B cell (primary cell): Measurements from ENCODE around the gene CMTM7. TPM values are rescaled to one million over a fixed set of nuclear protein-coding genes. Genes with fewer than 3 reads are reported as not detected.

Source experiments
- ATAC-seq: fragments of 200-7000 bp; cut with Tn5 transposase; one replicate; pipeline ENCODE4 v1.10.0; 2021; ENCODE audit warnings: low read depth, mild to moderate bottlenecking, moderate number of reproducible peaks, moderate library complexity
- CTCF ChIA-PET: fragments of 350-600 bp; sonication (Branson Sonifier 250); formaldehyde crosslinking; loops from one replicate; lab custom pipeline; 2021; ENCODE audit warnings: antibody characterized with exemption, inconsistent platforms; lab: Charles Lee
- POLR2A ChIA-PET: fragments of 350-600 bp; sonication (Branson Sonifier 250); formaldehyde crosslinking; loops from one replicate; lab custom pipeline; 2021; ENCODE audit warnings: antibody characterized with exemption; lab: Charles Lee
- DNase-seq: peaks from one replicate; pipeline ENCODE4 v3.0.0; 2013
- H2AFZ ChIP-seq: 2 replicates; pipeline ENCODE4 v1.6.1; 2012; ENCODE audit warnings: mild to moderate bottlenecking, low read depth, low read length; ENCODE audit not compliant: insufficient read depth, poor library complexity, severe bottlenecking
- H3K27ac ChIP-seq, 2 donors: 1 replicate in 1 of 2; 2 replicates in 1 of 2; pipeline ENCODE4 v1.5.1; 2012 to 2013; ENCODE audit warnings: low read length in 2 of 2, mild to moderate bottlenecking in 2 of 2, moderate library complexity in 1 of 2
- H3K27me3 ChIP-seq, 4 experiments: fragments of 200-600 bp in 1 of 4; sonication (generic) in 1 of 4; replicated peaks in 1 of 4; 1 replicate in 2 of 4; 2 replicates in 2 of 4; pipeline versions ENCODE4 v1.6.1 to v1.7.0; 2013 to 2016; ENCODE audit warnings: low read length in 3 of 4, mild to moderate bottlenecking in 2 of 4, mixed read lengths in 1 of 4, moderate library complexity in 1 of 4; ENCODE audit not compliant: insufficient read depth in 4 of 4, control insufficient read depth in 3 of 4; ENCODE audit errors: control extremely low read depth in 1 of 4
- H3K36me3 ChIP-seq, 2 experiments: replicated peaks in 1 of 2; 1 replicate in 1 of 2; 2 replicates in 1 of 2; pipeline versions ENCODE4 v1.6.1 to v1.7.1; 2013; ENCODE audit warnings: low read length in 1 of 2; ENCODE audit not compliant: insufficient read depth in 2 of 2, control insufficient read depth in 1 of 2; ENCODE audit errors: control extremely low read depth in 1 of 2, extremely low read depth in 1 of 2
- H3K4me1 ChIP-seq, 2 donors: fragments of 200-600 bp in 1 of 2; sonication (generic) in 1 of 2; 1 replicate in 1 of 2; 2 replicates in 1 of 2; pipeline versions ENCODE4 v1.5.1 to v1.6.1; 2013 to 2017; ENCODE audit warnings: low read length in 2 of 2; ENCODE audit not compliant: control insufficient read depth in 2 of 2, insufficient read depth in 2 of 2
- H3K4me2 ChIP-seq: replicated peaks from 2 replicates; pipeline ENCODE3; 2012; ENCODE audit warnings: mild to moderate bottlenecking, low read depth, low read length; ENCODE audit not compliant: poor library complexity, severe bottlenecking
- H3K4me3 ChIP-seq, 5 experiments: fragments of 200-600 bp in 1 of 5; sonication (generic) in 1 of 5; 1 replicate in 3 of 5; 2 replicates in 2 of 5; pipeline versions ENCODE4 v1.5.1 to v1.7.0; 2011 to 2016; ENCODE audit warnings: low read length in 4 of 5, mild to moderate bottlenecking in 4 of 5, low read depth in 2 of 5, control low read depth in 1 of 5, moderate library complexity in 1 of 5; ENCODE audit not compliant: insufficient read depth in 1 of 5; ENCODE audit errors: control extremely low read depth in 1 of 5, extremely low read depth in 1 of 5
- H3K79me2 ChIP-seq: fragments of 200-600 bp; sonication (generic); one replicate; pipeline ENCODE4 v1.6.0; 2016; ENCODE audit warnings: low read length; ENCODE audit not compliant: control insufficient read depth, insufficient read depth
- H3K9ac ChIP-seq: fragments of 200-600 bp; sonication (generic); 2 replicates; pipeline ENCODE4 v1.6.1; 2017; ENCODE audit warnings: mild to moderate bottlenecking, low read length, moderate library complexity
- H3K9me3 ChIP-seq, 3 donors: one replicate each; pipeline versions ENCODE4 v1.6.1 to v1.7.1; 2013; ENCODE audit warnings: low read length in 2 of 3; ENCODE audit not compliant: control insufficient read depth in 2 of 3, insufficient read depth in 1 of 3; ENCODE audit errors: control extremely low read depth in 1 of 3
- H4K20me1 ChIP-seq: 2 replicates; pipeline ENCODE4 v1.6.0; 2012; ENCODE audit warnings: mild to moderate bottlenecking, low read length; ENCODE audit not compliant: insufficient read depth, control insufficient read depth, poor library complexity, severe bottlenecking
- H3K27ac Mint-ChIP-seq: one replicate; pipeline ENCODE4 v1.8.0; 2021; ENCODE audit warnings: mixed read lengths
- H3K27me3 Mint-ChIP-seq: one replicate; pipeline ENCODE4 v1.8.0; 2021; ENCODE audit warnings: mixed read lengths
- H3K4me1 Mint-ChIP-seq: one replicate; pipeline ENCODE4 v1.8.0; 2021; ENCODE audit warnings: mixed read lengths
- H3K4me3 Mint-ChIP-seq: one replicate; pipeline ENCODE4 v1.8.0; 2021; ENCODE audit warnings: mixed read lengths
- H3K9me3 Mint-ChIP-seq: one replicate; pipeline ENCODE4 v1.8.0; 2022; ENCODE audit warnings: mixed read lengths; ENCODE audit not compliant: insufficient read depth
- EZH2 ChIP-seq: IDR thresholded peaks from 2 replicates; pipeline ENCODE4 v1.6.1; 2012; ENCODE audit warnings: borderline replicate concordance, low read depth, mild to moderate bottlenecking, moderate library complexity, low read length; ENCODE audit not compliant: insufficient read depth, poor library complexity, severe bottlenecking
- WGBS: methylation state at CpG from one replicate; pipeline ENCODE4 v1.1.5; 2013; ENCODE audit warnings: missing lambda C conversion rate; ENCODE audit not compliant: insufficient coverage; 5-methylcytosine and 5-hydroxymethylcytosine counted together
- intact Hi-C: fragments of 100-400 bp; cut with micrococcal nuclease; formaldehyde crosslinking; loops from one replicate; pipeline ENCODE4 v1.10.0; 2022
- polyA plus RNA-seq: library from polyadenylated mRNA; depleted of rRNA; stranded (reverse); fragments of >200 nt; gene quantifications from 2 replicates; pipeline ENCODE4 v1.2.3, GENCODE V29; 2012
- total RNA-seq, 2 donors: library from RNA; stranded (reverse); fragments of 120-200 nt in 1 of 2; gene quantifications; 1 replicate in 1 of 2; 2 replicates in 1 of 2; pipeline versions ENCODE4 v1.2.3 to v1.2.4, GENCODE V29; 2013 to 2022
- TF ChIP-seq, protein P1 (sequence below): fragments of 200-600 bp; IDR thresholded peaks from one replicate; pipeline ENCODE4 v1.8.0; 2022; ENCODE audit warnings: antibody characterized with exemption, mild to moderate bottlenecking

The CMTM7 gene
- total and polyA plus RNA-seq, 2 donors (not counting 1 experiment from before 2014, with no cell fraction given) = 71.5 to 76.1 TPM

DNA sequence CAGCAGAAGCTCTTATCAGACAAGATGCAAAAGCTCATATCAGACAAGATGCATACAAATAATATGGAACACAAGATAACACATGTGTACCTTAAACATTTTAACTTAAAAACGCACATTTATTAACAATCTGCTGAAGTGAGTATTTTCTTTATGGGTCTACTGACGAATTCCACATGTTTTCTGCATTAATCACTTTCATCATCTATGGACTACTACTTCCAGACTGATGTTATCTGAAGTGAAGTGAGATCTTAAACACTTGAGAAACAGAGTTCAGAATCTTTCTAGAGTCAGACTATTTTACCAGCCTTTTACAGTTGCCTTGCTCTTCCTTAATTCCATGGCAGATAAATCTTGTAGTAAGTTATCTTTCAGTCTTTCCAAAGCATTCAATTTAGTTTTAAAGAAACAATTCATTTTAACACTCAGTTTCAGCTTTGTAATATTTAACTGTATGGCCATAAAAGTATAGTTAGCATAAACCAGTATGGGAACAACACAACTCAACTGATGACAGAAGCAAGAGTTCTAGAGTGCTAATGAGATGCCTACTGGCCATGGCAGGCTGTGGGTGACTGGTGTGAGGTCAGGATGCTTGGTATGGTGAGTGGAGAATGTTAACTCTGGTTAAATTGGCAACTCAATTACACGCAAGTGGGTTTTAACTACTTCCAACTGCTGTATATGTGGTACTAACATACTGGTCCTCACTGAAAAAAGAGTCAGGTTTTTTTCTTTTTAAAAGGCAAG is 101.2 kb downstream of the CMTM7 start:
- Mint-ChIP-seq H3K4me3 (no peak overlapping the region), H3K27ac (no peak overlapping the region), H3K9me3 (no peaks in the 10 kb centered on the region), H3K4me1 (peaks cover 15% of the 10 kb centered on the region), H3K27me3 (no peaks in the 10 kb centered on the region)
- CTCF ChIA-PET = interaction anchor here (1.1 to 2.2 kb wide), 2 partner anchors 10 to 25 kb away, joined by 3 to 7 read pairs; partner anchors contain the start of gene CMTM6
- Histone ChIP-seq H3K9ac (no peak overlapping the region), H3K36me3 (peaks cover 20 to 28% of the 10 kb centered on the region in 2 experiments), H3K4me3 (no peak overlapping the region), H3K4me1 (peaks cover 26 to 36% of the 10 kb centered on the region in 2 donors), H2AFZ (no peak overlapping the region), H3K27me3 (no peaks in the 10 kb centered on the region), H3K4me2 (peak overlapping the region; percentile 38), H3K79me2 (peaks cover 84% of the 10 kb centered on the region), H3K27ac (peak overlapping the region in 1 of 2 donors; percentile 71), H4K20me1 (peaks cover 31% of the 10 kb centered on the region), H3K9me3 (no peaks in the 10 kb centered on the region)
- DNase-seq (no peak), ATAC-seq (no peak)
- intact Hi-C loops = loop anchor here (10.0 kb wide), 1 partner anchor 1222 kb away; the partner anchor contains the start of gene CLASP2
- POLR2A ChIA-PET = interaction anchor here (1.5 kb wide), 1 partner anchor 10 kb away, joined by 4 read pairs; the partner anchor contains the start of gene CMTM6
- no CpG with 5 or more reads among the region's 3 CpGs for WGBS
- TF ChIP-seq, protein P1, sequence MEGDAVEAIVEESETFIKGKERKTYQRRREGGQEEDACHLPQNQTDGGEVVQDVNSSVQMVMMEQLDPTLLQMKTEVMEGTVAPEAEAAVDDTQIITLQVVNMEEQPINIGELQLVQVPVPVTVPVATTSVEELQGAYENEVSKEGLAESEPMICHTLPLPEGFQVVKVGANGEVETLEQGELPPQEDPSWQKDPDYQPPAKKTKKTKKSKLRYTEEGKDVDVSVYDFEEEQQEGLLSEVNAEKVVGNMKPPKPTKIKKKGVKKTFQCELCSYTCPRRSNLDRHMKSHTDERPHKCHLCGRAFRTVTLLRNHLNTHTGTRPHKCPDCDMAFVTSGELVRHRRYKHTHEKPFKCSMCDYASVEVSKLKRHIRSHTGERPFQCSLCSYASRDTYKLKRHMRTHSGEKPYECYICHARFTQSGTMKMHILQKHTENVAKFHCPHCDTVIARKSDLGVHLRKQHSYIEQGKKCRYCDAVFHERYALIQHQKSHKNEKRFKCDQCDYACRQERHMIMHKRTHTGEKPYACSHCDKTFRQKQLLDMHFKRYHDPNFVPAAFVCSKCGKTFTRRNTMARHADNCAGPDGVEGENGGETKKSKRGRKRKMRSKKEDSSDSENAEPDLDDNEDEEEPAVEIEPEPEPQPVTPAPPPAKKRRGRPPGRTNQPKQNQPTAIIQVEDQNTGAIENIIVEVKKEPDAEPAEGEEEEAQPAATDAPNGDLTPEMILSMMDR = no peak
- TF ChIP-seq EZH2 = no peak
